HG03066 (cell line): ENCODE measurements around the gene CRPPA.
"Not testable (repeated sequence)": the region's sequence is repeated elsewhere in the genome, so short reads cannot be mapped to it uniquely, and the experiment has no call there.

Experiments used
- ATAC-seq: cut with Tn5 transposase; IDR thresholded peaks from one replicate; pipeline ENCODE4 v1.9.1; 2021; ENCODE audit warnings: low read depth; ENCODE audit not compliant: unreplicated experiment

Gene CRPPA

DNA sequence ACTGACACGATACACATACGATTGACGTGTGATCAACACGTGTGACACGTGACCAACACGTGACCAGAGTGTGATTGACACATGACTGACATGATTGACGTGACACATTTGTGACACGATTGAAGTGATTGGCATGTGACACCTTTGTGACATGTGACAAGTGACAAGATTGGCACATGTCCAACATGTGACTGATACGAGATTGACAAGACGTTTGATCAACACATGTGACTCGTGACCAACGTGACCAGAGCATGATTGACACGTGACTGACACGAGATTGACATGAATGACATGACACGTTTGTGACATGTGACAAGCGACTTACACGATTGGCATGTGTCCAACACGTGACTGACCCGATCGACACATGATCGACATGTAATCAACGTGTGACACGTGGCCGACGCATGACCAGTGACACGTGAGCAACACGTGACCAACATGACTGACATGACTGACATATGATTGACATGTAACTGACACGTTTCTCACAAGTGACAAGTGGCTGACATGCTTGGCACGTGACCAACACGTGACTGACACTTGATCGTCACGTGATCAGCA lies 22.0 kb downstream of the CRPPA start:
- ATAC-seq = no peak

DNA sequence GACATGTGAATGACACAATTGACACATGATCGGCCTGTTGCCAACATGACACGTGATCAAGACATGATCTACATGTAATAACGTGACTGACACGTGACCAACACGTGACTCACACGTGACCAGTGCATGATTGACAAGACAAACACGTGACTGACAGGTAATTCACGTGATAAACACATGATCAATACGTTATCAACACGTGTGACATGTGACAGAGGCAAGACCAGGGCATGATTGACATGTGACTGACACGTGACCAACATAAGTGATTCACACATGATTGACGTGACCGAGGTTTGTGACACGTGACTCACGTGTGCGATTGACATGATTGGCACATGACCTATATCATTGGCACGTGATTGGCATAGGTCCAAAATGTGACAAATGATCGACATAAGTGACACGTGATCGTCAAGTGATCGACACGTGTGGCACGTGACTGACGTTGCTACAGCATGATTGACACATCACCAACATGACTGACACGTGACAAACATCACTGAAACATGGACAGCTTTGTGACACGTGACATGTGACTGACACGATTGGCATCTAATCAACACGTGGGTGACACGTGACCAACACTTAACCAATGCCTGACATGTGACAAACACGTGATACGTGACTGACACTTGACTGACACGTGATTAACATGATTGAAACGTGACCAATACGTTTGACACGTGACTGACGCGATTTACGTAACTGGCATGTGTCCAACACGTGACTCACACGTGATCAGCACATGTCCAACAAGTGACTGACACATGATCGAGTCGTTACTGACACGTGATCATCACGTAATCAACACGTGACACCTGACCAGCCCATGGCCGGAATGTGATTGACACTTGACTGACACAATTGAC lies 23.0 kb downstream of the CRPPA start:
- ATAC-seq = no peak

DNA sequence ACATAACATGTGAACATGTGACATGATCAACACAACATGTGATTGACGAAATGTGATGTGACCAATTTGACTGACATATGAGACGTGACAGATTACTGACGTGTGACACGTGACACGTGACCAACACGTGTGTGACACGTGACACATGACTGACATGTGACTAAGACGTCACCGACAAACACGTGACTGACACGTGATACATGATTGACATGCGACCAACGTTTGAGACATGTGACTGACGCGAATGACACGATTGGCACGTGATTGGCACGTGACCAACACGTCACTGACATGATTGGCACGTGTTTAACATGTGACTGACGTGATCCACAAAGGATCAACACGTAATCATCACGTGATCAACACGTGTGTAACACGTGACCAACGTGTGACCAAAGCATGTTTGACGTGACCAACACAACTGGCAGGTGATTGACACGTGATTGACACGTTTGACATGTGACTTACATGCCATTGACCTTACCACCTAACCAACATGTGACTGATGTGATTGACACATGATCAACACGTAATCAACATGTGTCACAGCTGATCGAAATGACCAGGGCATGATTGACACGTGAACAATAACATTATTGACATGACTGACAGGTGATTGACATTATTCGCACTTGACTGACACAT lies 23.7 kb downstream of the CRPPA start:
- ATAC-seq = no peak

GRCh38 chr7:16396766-16397500 lies 24.4 kb downstream of the CRPPA start:
- no peak for ATAC-seq

- no peak for ATAC-seq
Observed at GRCh38 chr7:16395121-16395520, 26.2 kb downstream of the CRPPA start.

DNA sequence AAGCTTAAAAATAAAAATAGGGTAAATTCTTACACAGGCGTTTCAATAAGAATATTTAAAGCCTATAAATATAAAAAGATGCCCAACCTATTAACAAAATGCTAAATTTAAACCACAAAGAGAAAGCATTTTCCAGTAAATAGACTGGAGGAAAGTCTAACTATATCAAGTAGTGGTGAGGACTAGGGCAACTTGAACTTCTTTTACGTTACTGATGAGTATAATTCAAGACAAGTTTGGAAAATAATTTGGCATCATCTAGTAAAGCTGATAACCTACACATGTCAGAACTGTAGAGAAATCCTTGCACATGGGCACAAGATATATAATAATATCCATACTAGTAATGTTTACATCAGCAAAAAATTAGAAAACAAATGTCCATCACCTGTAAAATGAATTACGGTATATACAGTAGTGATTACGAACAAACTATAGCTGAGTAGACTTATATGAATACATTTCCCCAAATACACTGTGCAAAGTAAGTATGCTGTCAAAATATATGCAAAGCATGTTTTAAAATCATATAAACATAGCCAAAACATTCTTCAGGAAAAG lies 27.4 kb downstream of the CRPPA start:
- ATAC-seq = no peak

DNA sequence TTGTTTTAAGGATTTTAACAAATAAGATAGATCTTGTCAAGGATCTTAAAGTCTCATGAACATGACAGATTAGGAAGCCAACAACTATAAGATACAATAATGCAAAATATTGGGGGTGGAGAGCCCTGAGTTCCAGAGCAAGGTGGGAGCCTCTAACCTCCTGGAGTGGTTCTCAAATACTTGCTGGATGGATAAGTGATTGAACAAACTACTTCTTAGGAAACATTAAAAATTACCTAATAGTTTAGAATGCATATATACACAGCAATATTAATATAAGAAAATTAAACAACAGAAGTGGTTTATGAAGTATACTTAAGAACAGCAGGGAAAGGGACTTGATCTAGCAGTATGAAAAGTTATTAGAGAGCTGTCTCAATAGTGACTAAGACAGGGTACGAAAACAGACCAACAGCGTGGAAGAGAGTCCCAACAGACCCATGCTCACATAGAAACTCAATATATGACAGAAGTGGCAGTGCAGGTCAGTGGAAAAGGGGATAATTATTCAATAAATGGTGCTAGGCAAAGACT lies 28.3 kb downstream of the CRPPA start:
- ATAC-seq = no peak

GRCh38 chr7:16383786-16384185 lies 37.6 kb downstream of the CRPPA start:
- ATAC-seq = not testable (repeated sequence)

DNA sequence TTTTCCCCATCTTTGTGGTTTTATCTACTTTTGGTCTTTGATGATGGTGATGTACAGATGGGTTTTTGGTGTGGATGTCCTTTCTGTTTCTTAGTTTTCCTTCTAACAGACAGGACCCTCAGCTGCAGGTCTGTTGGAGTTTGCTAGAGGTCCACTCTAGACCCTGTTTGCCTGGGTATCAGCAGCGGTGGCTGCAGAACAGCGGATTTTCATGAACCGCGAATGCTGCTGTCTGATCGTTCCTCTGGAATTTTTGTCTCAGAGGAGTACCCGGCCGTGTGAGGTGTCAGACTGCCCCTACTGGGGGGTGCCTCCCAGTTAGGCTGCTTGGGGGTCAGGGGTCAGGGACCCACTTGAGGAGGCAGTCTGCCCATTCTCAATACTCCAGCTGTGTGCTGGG lies 38.2 kb downstream of the CRPPA start:
- not testable (repeated sequence) for ATAC-seq
